WI38 (cell line): ENCODE results near the gene AMBRA1.

Source experiments
- H3K4me3 ChIP-seq: 2 replicates; pipeline ENCODE4 v1.5.1; 2011; ENCODE audit warnings: low read depth, mild to moderate bottlenecking, control low read depth, low read length
- TF ChIP-seq, protein P1 (sequence below): IDR thresholded peaks from 2 replicates; pipeline ENCODE4 v1.5.1; 2012; ENCODE audit warnings: low read depth, mild to moderate bottlenecking, control low read depth, low read length

AMBRA1 gene

GRCh38 chr11:46417711-46418110 is 176.1 kb downstream of the AMBRA1 start:
- no peak overlapping the region for H3K4me3 ChIP-seq
- TF ChIP-seq, protein P1, sequence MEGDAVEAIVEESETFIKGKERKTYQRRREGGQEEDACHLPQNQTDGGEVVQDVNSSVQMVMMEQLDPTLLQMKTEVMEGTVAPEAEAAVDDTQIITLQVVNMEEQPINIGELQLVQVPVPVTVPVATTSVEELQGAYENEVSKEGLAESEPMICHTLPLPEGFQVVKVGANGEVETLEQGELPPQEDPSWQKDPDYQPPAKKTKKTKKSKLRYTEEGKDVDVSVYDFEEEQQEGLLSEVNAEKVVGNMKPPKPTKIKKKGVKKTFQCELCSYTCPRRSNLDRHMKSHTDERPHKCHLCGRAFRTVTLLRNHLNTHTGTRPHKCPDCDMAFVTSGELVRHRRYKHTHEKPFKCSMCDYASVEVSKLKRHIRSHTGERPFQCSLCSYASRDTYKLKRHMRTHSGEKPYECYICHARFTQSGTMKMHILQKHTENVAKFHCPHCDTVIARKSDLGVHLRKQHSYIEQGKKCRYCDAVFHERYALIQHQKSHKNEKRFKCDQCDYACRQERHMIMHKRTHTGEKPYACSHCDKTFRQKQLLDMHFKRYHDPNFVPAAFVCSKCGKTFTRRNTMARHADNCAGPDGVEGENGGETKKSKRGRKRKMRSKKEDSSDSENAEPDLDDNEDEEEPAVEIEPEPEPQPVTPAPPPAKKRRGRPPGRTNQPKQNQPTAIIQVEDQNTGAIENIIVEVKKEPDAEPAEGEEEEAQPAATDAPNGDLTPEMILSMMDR, result no peak

- TF ChIP-seq, protein P1, result no peak
These were observed 178.9 kb downstream of the AMBRA1 start for GRCh38 chr11:46414879-46415278.

DNA sequence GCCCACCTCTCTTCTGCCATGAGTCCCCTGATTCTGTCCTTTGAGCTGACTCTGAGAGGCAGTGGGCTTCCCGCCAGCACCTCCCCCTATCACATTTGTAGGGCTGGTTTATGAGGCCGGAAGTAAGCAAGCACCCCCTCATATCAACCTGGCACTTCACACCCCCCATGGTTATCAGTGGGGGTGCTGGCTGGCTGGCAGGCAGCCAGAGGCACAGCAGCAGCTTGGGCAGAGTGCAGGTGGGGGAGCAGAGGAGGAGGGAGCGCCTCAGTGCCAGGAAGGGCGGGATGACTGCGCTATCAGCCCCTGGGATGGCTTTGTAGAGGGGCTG is 179.4 kb downstream of the AMBRA1 start:
- no peak overlapping the region for H3K4me3 ChIP-seq
- TF ChIP-seq, protein P1, result no peak

More at GRCh38 chr11:46414879-46415278, 178.9 kb downstream of the AMBRA1 start:
- H3K4me3 ChIP-seq, result no peak overlapping the region

DNA sequence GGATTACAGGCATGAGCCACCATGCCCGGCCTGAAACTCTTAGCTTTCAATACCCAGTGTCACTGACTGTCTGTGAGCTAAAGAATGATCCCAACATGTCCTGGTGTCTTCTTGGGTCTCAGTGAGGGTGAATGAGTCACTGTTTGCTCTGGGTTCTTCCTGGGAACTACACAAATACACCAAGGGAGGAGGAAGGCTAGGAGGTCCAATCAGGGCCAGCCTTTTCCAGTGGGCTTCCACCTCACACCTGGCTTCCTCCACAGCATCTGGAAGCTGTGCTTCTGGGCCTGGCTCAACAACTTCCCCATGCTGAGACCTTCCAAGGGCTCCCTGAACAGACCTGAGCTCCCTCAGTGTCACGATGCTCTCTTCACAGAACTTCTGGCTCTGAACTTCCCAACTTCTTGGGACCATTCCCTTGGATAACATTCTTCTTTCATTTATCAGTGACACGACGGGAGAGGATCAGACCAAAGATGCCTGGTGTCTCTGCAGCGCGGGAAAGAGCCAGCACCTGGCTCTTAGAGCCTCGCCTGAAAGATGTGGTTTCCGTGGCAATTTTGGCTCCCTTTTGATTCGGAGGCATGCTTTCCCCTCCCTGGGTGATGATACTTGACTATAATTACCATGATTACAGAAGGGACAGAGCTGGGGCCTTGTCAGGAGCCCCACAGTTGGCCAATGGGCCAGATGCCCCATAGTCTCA is 179.9 kb downstream of the AMBRA1 start:
- H3K4me3 ChIP-seq, result no peak overlapping the region
- TF ChIP-seq, protein P1, result no peak

DNA sequence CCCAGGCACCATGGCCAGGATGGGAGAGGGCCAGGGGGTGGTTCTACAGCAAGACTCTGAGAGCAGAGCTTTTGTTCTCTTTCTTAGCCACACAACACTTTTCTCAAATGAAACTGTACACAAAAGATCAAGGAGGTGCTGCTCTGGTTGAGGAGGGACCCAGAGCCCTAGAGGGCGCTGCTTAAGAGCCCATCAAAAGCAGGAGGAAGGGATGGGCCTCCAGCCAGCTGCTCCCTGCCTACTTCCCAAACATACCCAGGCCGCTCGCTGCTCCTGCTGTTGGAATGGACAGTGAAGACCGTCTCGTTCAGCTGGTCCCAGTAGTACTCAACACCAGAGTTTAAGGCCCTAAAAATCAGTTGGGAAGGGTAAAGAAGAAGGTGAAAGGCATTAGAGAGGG is 183.8 kb downstream of the AMBRA1 start:
- TF ChIP-seq, protein P1, result peak; percentile 6; the same call in 1 of the 2 replicates
- H3K4me3 ChIP-seq, result no peak overlapping the region

DNA sequence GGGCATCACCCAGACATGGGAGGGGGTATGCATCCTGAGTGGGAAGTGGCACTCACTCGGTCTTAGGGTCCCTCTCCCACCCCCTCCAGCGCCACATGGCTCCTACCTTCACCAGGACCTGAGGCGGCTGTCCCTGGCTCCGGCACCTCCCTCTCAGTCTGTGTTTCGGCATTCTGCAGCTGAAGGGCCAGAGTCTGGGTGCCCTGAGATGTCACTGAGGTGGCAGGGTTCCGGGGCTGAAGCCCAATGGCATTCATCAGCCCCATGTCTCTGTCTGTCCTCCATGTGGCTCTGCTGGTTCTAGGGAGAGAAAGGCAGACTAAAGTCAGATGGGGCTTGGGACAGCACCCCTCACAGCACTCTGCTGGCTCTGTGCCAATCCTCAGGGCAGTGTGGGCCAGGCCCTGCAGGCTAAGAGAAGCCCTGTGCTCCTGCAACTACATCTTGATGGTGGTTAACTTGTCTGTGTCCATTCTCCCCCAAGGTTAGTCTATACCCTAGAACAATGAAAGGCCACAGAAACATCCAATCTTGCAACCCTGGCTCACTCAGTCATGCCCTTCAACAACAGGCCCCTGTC is 185.3 kb downstream of the AMBRA1 start:
- TF ChIP-seq, protein P1, result no peak
- no peak overlapping the region for H3K4me3 ChIP-seq

DNA sequence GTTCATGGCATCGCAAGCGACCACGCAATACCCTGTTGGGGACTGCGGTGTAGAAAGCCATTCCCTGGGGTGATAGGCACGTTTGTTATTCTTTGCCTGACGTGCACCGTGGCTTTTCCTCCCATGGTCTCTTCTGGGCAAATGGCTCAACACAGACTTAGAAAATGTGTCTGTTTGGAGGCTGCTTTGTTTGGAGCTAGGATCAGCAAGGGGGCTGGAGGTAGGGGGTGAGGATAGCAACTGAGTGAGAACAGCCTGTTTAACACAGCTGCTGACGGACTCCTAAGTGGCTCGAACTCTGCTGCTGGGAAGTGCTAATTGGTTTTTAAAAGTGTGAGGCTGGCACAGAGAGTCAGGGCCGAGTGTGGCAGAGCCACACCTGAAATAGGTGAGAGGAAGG is 186.2 kb downstream of the AMBRA1 start:
- TF ChIP-seq, protein P1, result no peak
- H3K4me3 ChIP-seq, result no peak overlapping the region
